Heart left ventricle (tissue), 16 donors: ENCODE data around the gene STX16. TPM values are rescaled to one million over a fixed set of nuclear protein-coding genes. Genes with fewer than 3 reads are reported as not detected.
"Not testable (repeated sequence)": the region's sequence is repeated elsewhere in the genome, so short reads cannot be mapped to it uniquely, and the experiment has no call there.

Source experiments
- ATAC-seq, 4 donors: fragments of 200-7000 bp; cut with Tn5 transposase; one replicate each; pipeline ENCODE4 v1.9.1; 2020 to 2022; ENCODE audit warnings: moderate library complexity in 4 of 4, mild to moderate bottlenecking in 3 of 4, moderate number of reproducible peaks in 1 of 4
- DNase-seq, 5 donors: peaks; one replicate each; pipeline ENCODE4 v3.0.0-alpha.2; 2020
- H3K27ac ChIP-seq, 12 donors: fragments of 200-600 bp; sonication (generic) in 4 of 12; one replicate each; pipeline versions ENCODE4 v1.5.0 to v1.8.0; 2016 to 2022; ENCODE audit warnings: mild to moderate bottlenecking in 2 of 12
- H3K27me3 ChIP-seq, 9 donors: fragments of 200-600 bp; sonication (generic) in 2 of 9; one replicate each; pipeline versions ENCODE4 v1.5.1 to v1.8.0; 2016 to 2022; ENCODE audit warnings: mild to moderate bottlenecking in 3 of 9
- H3K36me3 ChIP-seq, 9 donors: fragments of 200-600 bp; sonication (generic) in 2 of 9; one replicate each; pipeline versions ENCODE4 v1.5.0 to v1.8.0; 2018 to 2022; ENCODE audit warnings: mild to moderate bottlenecking in 2 of 9
- H3K4me1 ChIP-seq, 12 donors: fragments of 200-600 bp; sonication (generic) in 4 of 12; one replicate each; pipeline versions ENCODE4 v1.5.0 to v1.8.0; 2016 to 2022; ENCODE audit warnings: mild to moderate bottlenecking in 3 of 12
- H3K4me3 ChIP-seq, 12 donors: fragments of 200-600 bp; sonication (generic) in 4 of 12; one replicate each; pipeline versions ENCODE4 v1.5.0 to v1.8.0; 2017 to 2022; ENCODE audit warnings: mild to moderate bottlenecking in 9 of 12, moderate library complexity in 4 of 12
- H3K9me3 ChIP-seq, 12 donors: fragments of 200-600 bp; sonication (generic) in 4 of 12; one replicate each; pipeline versions ENCODE4 v1.5.0 to v1.8.0; 2016 to 2022; ENCODE audit warnings: mild to moderate bottlenecking in 1 of 12
- POLR2A ChIP-seq, 2 donors: fragments of 450-650 bp; IDR thresholded peaks; one replicate each; pipeline ENCODE4 v1.6.1; 2017; ENCODE audit warnings: antibody characterized with exemption in 2 of 2, mild to moderate bottlenecking in 2 of 2, moderate library complexity in 2 of 2
- WGBS, 4 donors: extraction: QIAGEN DNeasy Blood & Tissue Kit in 2 of 4; methylation state at CpG; one replicate each; pipeline versions ENCODE4 v1.1.5 to v1.1.7; 2013 to 2018; 5-methylcytosine and 5-hydroxymethylcytosine counted together
- intact Hi-C, 10 donors: fragments of 100-400 bp; cut with DNase I; formaldehyde crosslinking; loops; one replicate each; pipeline versions ENCODE4 v1.11.1 to v1.14.2; 2022
- polyA plus RNA-seq, 2 donors: library from polyadenylated mRNA; stranded (reverse); fragments of 200-250 nt; gene quantifications; one replicate each; pipeline ENCODE4 v1.2.3, GENCODE V29; 2013
- total RNA-seq, 9 donors: library from RNA; depleted of rRNA in 2 of 9; stranded (reverse); fragments of >200 nt in 2 of 9; fragmentation: NEBNext Ultra II Directional in 3 of 9; extraction: Animal tissue kit (Norgen Biotek cat#: 25700) in 3 of 9; gene quantifications; one replicate each; pipeline versions ENCODE4 v1.1.0 to v1.2.4, GENCODE V29; 2016 to 2023
- TF ChIP-seq, protein P1 (sequence below), 12 donors: fragments of 200-600 bp; sonication (generic) in 4 of 12; IDR thresholded peaks; one replicate each; pipeline versions ENCODE4 v1.5.0 to v1.8.0; 2018 to 2022; ENCODE audit warnings: antibody characterized with exemption in 12 of 12, mild to moderate bottlenecking in 5 of 12
- donor health status: ischemic (EF 13 %, LVEDD 7.1; RV severe dilation, severe dysfunction).
- donor health status: healthy with polysubstance abuse.
- donor health status: DM: no; HTN: yes; CAD: no.
- donor health status: DM: no; HTN: no; CAD: no.
- donor health status: ischemic (EF 25% LVEDD 6.9; RV normal size, moderate dysfunction).
- donor health status: ischemic (EF 25% LVEDD 5.7; RV mildly dilated, moderate dysfunction).
- donor health status: healthy.
- donor health status: DM: yes; HTN: yes; CAD: no.
- donor health status: ischemic (EF 35%, LVEDD 5.7; RV mildly dilated, moderate dysfunction).
- donor health status: nonischemic (EF 11% LVEDD 7.7; RV severe dilation, severe dysfunction).
- donor health status: DM: yes; HTN: yes; CAD: no.
- donor health status: PGD.
- donor health status: ischemic (EF 29% LVEDD 5.4; RV normal size, mild dysfunction).
- donor health status: nonischemic (EF 23%, LVEDD 6.1; RV moderate dilation, normal function).

STX16 gene
- total and polyA plus RNA-seq, 11 donors, result 14.6 to 38.9 (median 25.6) TPM

- no peak overlapping the region for H3K27ac ChIP-seq
- no peaks in the 10 kb centered on the region for H3K9me3 ChIP-seq
- H3K4me1 ChIP-seq, result no peaks in the 10 kb centered on the region
- H3K36me3 ChIP-seq, result peaks cover 0 to under 1% (median 0%) of the 10 kb centered on the region in 9 donors
- no peak for TF ChIP-seq POLR2A (IDR thresholded peaks at IDR 0.05)
- TF ChIP-seq, protein P1, sequence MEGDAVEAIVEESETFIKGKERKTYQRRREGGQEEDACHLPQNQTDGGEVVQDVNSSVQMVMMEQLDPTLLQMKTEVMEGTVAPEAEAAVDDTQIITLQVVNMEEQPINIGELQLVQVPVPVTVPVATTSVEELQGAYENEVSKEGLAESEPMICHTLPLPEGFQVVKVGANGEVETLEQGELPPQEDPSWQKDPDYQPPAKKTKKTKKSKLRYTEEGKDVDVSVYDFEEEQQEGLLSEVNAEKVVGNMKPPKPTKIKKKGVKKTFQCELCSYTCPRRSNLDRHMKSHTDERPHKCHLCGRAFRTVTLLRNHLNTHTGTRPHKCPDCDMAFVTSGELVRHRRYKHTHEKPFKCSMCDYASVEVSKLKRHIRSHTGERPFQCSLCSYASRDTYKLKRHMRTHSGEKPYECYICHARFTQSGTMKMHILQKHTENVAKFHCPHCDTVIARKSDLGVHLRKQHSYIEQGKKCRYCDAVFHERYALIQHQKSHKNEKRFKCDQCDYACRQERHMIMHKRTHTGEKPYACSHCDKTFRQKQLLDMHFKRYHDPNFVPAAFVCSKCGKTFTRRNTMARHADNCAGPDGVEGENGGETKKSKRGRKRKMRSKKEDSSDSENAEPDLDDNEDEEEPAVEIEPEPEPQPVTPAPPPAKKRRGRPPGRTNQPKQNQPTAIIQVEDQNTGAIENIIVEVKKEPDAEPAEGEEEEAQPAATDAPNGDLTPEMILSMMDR (IDR thresholded peaks at IDR 0.05), result no peak
- H3K27me3 ChIP-seq, result peaks cover 0 to 37% (median 8%) of the 10 kb centered on the region in 9 donors
- DNase-seq, result no peak
- ATAC-seq, result no peak
- WGBS, 4 donors, result 92 to 94% (median 93%) methylated on average over 14 of the region's 14 CpGs
- no peak overlapping the region for H3K4me3 ChIP-seq
- intact Hi-C loops, result no loop called here
Observed at GRCh38 chr20:58720890-58721289, 69.8 kb downstream of the STX16 start.

DNA sequence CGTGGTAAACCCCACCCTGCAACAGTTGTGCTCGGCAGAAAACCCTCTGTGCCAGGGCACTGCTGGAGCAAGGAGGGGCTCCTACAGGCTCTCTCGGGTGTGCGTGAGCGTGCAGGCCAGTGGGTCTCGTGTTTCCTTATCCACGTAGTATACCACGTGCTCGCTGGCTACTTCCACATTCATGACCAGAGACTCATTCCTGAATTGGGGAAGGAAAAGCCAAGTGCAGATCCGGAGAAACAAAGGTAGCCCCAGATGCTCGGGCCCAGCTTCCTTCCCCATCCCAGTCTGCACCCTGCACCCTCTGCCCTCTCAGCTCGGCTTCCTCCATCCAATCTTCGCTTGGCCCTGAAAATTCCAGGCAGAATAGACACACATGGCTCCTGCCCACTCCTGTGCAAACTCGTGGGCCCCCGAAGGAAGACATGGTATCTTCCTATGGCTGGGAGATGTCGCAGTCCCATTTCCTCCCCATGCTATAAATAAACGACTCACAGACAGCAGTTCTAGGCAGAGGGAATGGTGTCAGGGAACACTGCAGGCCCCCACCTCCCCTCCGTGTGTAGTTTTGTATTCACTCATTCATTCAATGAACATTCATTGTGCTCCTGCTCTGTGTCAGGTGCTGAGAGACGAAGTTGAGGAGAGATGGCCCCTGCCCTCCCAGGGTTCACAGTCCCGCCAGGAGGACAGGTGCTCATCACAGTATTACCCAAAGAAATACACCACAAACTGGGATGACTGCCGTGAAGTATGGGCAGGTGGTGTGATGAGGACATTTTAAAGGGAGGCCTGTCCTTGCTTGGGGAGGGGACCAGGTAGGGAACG is 71.1 kb downstream of the STX16 start:
- H3K27me3 ChIP-seq, result peaks cover 0 to 37% (median 8%) of the 10 kb centered on the region in 9 donors
- H3K4me3 ChIP-seq, result no peak overlapping the region
- ATAC-seq (peak; percentile 33 to 73 (median 44)), DNase-seq (peak; percentile 10 to 61 (median 30))
- no peaks in the 10 kb centered on the region for H3K4me1 ChIP-seq
- H3K36me3 ChIP-seq, result no peaks in the 10 kb centered on the region
- 47 to 60% (median 54%) methylated on average over 18 to 22 of the region's 22 CpGs for WGBS, 4 donors
- intact Hi-C loops, result no loop called here
- TF ChIP-seq, protein P1 (IDR thresholded peaks at IDR 0.05), result no peak
- no peak for TF ChIP-seq POLR2A (IDR thresholded peaks at IDR 0.05)
- no peak overlapping the region for H3K27ac ChIP-seq
- peaks cover 0 to 11% (median 0%) of the 10 kb centered on the region in 12 donors for H3K9me3 ChIP-seq

DNA sequence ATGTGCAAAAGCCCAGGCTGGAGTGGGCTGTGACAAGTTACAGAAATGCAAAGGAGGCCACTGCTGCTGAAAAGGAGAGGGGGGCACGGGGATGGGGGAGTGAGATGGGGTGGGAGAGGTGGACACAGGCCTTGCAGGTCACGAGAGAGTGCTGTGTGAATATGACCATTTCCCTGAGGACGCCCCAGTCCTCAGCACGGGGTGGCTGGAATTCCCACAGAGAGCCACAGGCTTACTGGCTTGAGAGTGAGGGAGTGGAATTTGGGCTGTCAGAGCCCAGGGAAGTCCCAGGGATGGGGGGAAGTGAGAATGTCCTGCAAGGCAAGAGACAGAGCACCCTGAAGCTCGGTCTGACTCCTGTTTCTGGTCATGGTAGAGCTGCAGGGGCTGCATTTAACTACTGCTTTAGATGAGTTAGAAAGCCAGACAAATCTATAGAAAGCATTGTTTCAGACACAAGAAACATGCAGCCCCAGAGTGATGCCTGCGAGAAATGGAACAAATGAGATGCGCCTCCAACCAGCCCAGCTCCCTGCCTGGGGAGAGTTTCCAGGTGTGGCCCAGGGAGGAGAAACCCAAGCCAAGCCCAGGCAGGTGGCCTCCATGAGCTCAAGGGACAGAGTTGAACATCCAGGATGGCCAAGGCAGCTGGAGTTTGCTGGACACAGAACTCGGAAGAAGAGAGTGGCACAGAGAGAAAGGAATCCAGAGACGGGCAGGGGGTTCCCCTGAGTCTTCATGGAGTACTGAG is 72.0 kb downstream of the STX16 start:
- 65 to 79% (median 70%) methylated on average over 9 of the region's 9 CpGs for WGBS, 4 donors
- Histone ChIP-seq H3K27me3 (peaks cover 0 to 37% (median 8%) of the 10 kb centered on the region in 9 donors), H3K9me3 (peaks cover 0 to 20% (median 2%) of the 10 kb centered on the region in 12 donors), H3K4me1 (no peaks in the 10 kb centered on the region), H3K4me3 (no peak overlapping the region), H3K27ac (no peak overlapping the region), H3K36me3 (no peaks in the 10 kb centered on the region)
- intact Hi-C loops, result no loop called here
- DNase-seq (peak in 2 of 5 donors; percentile 3 to 14), ATAC-seq (no peak)
- TF ChIP-seq POLR2A (IDR thresholded peaks at IDR 0.05), result no peak
- TF ChIP-seq, protein P1 (IDR thresholded peaks at IDR 0.05), result no peak

DNA sequence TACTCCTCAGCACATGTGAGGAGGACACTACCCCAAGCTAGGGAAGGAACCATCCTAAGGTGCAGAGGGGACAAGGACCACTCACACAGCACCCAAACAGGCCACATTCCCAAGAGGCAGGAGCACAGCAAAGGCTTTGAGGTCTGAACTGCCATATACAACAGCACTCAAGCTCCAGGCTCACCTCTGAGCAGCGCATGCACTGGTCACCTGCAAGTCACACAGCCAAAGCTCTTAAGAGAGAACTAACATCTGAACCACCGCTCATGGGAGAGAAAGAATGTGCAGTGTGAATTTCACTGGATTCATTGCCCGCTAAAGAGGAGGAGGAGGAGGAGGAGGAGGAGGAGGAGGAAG is 72.5 kb downstream of the STX16 start:
- peaks cover 0 to 37% (median 8%) of the 10 kb centered on the region in 9 donors for H3K27me3 ChIP-seq
- DNase-seq, result no peak

DNA sequence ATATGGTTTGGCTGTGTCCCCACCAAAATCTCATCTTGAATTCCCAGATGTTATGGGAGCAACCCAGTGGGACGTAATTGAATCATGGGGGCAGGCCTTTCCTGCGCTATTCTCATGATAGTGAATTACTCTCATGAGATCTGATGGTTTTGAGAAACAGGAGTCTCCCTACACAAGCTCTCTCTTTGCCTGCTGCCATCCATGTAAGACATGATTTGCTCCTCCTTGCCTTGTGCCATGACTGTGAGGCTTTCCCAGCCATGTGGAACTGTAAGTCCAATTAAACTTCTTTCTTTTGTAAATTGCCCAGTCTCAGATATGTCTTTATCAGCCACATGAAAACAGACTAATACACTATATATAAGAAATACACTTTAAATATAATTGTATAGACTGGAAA is 75.1 kb downstream of the STX16 start:
- ATAC-seq, H3K27ac ChIP-seq, DNase-seq, intact Hi-C loops, H3K4me3 ChIP-seq, H3K4me1 ChIP-seq, H3K36me3 ChIP-seq: not testable (repeated sequence)
- Histone ChIP-seq H3K27me3 (peaks cover 0 to 23% (median 5%) of the 10 kb centered on the region in 9 donors), H3K9me3 (peaks cover 0 to 21% (median 2%) of the 10 kb centered on the region in 12 donors)
- WGBS, 4 donors, result 47 to 85% (median 68%) methylated on average over 2 of the region's 2 CpGs

More for the DNA sequence above, 72.5 kb downstream of the STX16 start:
- TF ChIP-seq POLR2A (IDR thresholded peaks at IDR 0.05), result no peak
- TF ChIP-seq, protein P1 (IDR thresholded peaks at IDR 0.05), result no peak
- no peak overlapping the region for H3K27ac ChIP-seq
- H3K36me3 ChIP-seq, result no peaks in the 10 kb centered on the region
- H3K4me1 ChIP-seq, result no peaks in the 10 kb centered on the region
- H3K4me3 ChIP-seq, result no peak overlapping the region
- no peak for ATAC-seq
- H3K9me3 ChIP-seq, result peaks cover 0 to 21% (median 2%) of the 10 kb centered on the region in 12 donors
- intact Hi-C loops, result no loop called here
- WGBS, 4 donors, result 86 to 88% (median 87%) methylated on average over 3 of the region's 3 CpGs
